CD4-positive, alpha-beta T cell treated with Interleukin-17A for 4 hours (primary cell): Measurements from ENCODE around the gene DEDD2.

Source experiments
- DNase-seq: peaks from one replicate; pipeline ENCODE4 v3.0.0-alpha.2; 2020; ENCODE audit warnings: mixed read lengths

Gene DEDD2

DNA sequence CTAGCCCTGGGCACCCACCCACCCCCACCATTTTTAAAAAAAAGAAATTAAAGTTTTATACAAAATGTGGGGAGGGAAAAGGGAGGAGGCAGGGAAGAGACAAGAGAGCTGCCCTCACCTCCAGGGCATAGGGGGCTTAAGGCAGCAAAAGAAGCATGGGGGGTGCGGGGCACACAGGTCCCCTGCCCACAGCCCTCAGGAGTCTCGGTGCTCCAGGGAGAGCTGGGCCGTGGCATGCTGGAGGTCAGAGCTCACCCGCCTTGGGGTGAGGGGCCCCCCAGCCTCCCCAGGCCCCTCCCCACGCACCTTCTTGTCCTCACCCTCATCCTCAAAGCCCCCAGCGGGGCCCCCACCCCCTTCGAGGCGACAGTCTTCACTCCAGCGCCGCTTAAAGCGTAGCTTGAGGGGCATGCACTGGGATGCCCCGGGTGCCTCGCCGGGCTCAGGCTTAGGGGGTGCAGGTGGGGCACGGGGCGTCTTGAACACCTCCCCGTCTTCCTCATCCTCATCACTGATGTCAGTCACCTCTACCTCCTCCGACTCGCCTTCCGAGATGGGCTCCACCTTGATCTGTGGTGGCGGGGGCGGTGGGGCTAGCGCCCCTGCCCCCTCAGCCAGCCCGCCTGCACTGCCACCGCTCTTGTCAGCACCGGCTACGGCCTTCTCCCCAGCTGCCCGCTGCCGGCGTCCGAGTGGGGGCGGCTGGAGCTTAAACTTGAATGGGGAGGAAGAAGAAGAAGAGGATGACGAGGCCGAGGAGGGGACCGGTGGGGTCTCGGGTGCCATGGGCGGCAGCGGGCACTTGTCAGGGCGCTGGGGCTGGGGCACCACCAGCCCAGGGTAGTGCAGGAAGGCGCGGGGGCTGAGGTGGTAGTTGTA is 31.0 kb upstream of the DEDD2 start:
- DNase-seq = no peak

DNA sequence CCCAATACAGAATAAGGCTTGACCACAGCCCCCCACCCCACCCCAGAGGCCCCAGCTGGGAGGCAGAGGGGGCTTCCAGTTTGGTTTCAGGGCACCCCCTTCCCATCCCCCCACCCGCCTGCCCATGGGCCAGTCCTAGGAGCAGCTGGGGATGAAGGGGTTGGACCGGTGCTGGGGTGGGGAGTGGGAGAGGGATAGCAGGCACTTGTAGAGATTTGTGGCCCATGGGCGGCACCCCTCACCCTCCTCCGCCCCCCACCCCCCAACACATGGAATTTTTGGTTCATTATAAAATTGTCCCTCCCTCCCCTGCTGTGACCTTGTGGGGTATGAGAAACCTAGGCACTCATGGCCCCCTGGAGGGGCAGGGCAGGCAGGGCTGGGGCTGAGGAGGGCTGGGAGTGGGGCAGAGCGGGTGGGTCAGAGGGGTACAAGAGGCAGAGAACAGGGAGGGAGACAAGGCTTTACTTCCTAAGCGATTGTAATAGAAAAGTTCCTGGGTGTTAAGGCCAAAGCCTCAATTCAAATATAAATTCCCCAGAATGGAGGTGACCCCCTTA is 30.2 kb upstream of the DEDD2 start:
- no peak for DNase-seq

DNA sequence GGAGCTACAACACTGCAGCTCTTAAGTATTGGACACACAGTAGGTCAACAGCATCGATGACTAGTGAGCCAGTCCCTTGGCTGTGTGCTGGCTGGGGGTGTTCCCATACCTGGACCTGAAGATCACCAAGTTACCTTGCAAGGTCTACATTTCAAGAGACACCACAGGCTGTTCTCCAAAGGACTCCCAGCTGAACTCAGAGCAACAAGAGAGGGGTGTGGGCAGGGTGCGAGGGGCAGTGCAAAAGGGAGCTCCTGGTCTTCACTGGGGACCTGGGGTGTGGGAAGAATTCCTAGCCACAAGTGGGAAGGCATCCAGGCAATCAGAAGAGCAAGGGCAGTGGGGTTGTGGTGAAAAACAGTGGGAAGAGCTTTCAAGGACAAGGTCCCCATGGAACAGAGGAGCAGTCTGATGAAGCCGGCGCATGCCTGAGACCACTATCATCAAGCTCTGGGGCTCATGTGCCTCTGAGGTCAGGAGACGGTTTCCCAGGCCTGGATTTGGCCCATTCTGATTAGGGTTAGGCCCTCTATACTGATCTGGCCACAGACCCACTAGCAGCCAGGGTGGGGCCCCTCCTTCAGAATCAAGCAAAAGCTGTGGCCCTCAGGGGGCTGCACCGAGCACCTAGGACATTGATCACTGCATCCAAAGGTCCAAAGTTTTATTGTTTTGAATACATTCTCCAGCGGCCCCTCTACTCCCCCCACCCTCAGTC is 29.6 kb upstream of the DEDD2 start:
- DNase-seq = no peak

DNA sequence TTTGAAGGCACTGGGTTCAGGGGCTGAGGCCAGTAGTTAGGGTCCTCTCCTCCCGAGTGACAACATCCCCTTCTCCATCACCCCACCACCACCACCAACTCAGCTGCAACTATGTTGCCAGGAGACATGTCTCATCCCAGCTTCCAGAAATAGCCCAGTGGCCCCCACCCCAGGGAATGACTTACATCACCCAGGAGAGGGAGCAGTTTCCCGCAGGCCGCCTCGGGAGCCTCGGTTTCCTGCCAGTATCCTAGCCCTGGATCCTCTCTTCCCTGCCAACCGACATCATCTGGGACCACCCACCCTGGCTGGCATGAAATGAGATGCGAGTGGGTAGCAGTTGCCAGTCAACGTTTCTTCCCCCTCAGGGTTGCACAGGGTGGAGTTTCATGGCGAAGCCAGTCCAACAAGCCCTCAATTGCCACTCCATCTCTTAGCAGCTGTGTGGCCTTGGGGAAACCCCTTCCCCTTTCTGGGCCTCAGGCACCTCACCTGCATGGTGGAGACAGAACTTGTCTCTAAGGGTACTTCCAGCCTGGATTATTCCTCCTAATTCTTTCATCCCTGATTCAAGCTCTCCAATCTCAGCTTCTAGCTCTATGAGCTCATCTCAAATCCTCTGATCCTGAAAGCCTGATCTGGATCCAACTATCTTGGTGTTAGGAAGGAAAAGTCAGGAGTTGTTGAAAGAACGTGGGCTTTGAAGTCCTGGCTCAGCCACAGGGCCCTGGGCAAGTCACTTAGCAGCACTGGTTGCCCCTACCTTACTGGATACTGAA is 28.9 kb upstream of the DEDD2 start:
- no peak for DNase-seq

DNA sequence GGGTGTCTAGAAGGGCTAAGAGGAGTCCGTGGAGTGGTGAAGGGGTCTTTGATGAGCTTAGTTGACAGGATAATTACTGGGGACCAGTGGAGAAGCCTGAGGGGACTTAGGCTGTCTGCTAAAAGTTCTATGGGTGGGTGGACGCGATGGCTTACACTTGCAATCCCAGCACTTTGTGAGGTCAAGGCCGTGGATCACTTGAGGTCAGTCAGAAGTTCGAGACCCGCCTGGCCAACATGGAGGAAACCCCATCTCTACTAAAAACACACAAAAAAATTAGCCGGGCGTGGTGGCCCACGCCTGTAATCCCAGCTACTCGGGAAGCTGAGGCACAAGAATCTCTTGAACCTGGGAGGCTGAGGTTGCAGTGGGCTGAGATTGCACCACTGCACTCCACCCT is 27.8 kb upstream of the DEDD2 start:
- DNase-seq = no peak

DNA sequence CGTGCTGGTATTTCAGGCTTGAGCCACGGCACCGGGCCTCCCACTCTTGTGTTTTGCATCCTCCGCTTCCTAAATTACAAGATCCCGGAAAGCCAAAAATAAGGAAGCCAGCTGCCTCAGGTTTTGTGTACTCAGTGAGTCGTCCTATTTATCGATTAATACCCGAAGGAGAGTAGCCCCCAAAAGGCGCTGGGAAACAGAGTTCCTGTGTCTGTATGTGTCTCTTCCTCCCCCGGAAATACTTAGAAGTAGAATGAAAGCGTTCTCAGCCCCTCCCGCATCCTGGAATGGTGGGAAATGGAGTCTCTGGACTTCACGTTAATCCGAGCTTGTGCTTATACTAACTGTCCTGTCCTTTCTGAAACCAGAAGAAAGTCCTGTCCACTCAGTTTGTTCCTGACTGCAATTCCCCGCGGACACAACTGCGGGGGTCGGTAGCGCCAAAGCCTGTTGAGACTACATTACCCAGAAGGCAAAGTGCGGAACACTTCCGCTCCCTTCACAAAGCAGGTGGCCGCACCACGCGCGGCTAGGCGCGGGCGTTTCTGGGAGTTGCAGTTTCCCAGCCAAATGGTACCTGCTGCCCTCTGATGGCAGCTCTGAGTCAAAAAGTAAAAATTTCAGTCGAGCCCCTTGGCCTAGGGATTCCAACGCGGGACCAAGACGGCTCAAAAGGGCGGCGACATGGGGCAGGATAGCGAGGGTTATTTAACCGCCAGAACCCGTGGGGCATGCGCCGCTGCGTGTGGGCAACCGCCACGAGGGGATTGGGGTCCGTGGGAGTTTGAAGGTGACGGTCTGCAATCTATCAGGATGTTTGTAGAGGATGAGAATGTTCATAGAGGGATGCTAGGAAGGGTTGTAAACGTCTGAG is 27.1 kb upstream of the DEDD2 start:
- DNase-seq = peak; percentile 91

DNA sequence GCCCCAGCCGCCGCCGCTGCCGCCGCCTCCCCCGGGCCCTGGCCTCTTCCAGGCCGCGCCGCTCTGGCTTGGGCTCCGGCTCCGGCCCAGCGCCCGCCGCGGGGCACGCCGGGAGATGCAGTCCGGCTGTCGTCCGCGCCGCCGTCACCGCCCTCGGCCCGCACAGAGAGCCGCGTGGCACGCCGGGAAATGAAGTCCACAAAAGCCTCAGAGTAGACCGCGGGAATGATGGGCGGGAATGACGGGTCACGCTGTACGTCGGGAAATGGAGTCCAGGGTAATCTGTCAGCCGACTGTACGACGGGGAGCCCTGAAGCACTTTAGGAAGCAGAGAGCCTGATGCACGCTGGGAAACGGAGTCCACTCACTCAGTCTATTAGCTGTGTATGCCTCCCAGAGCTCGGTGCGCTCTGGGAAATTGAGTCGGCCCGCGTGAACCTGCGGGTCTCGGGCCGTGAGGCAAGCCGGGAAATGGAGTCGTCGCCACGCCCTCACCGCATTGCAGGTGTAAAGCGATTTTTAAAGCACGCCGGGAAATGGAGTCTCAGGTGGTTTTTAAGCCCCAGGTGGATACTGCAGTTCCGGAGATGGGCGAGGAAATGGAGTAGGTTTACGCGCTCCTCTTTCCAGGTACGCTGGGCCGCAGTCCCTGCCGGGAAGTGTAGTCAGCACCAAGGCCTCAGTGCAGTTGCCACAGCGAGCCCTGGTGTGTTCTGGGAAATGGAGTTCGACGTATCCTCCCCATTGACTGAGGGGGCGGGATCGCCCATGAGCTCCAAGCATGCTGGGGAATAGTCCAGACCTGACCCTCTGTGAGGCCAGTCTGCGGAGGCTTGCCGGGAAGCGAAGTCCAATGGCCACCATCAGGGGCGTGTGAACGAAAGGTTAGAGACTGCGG is 25.3 kb upstream of the DEDD2 start, which contains the start of gene GSK3A:
Gene GSK3A, minus strand, starts transcription at position 91 of the 898 bp plus-strand sequence. CDS start 137 bp downstream, outside the sequence.
- peak; percentile 95 for DNase-seq

DNA sequence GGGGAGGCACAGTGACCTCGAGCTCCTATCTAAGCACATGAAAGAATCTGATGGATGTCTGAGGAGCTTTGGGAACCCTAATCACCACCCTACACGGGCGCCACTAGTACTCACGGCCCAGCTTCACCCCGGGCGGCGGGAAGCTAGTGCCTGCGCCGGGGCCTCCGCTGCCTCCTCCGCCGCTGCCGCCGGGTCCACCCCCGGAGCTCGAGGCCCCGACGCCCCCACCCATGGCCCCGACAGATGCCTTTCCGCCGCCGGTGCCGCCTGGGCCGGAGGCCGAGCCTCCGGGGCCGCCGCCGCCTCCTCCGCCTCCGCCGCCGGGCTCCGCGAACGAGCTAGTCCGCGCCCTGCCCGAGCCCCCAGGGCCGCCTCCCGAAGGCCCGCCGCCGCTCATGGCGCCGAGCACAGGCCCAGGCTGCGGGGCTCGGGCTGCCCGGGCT is 24.6 kb upstream of the DEDD2 start:
- peak; percentile 41 for DNase-seq

DNA sequence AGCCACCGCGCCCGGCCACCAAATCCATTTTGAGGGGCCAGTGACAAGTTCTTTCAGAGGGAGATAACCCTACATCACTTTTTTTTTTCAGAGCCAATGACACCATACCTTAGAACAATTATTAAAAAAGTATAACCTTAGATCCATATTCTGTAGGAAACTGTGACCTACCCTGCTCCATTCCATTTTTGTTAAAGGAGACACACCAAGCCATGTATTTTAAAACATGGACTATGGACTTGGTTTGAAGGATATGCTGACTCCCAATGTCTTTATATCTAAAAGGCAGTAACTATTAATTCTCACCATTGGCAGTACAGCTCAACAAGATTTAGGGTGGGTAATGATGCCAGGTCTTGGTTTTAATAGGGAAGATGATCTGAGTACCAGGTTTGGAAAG is 23.8 kb upstream of the DEDD2 start:
- DNase-seq = no peak

DNA sequence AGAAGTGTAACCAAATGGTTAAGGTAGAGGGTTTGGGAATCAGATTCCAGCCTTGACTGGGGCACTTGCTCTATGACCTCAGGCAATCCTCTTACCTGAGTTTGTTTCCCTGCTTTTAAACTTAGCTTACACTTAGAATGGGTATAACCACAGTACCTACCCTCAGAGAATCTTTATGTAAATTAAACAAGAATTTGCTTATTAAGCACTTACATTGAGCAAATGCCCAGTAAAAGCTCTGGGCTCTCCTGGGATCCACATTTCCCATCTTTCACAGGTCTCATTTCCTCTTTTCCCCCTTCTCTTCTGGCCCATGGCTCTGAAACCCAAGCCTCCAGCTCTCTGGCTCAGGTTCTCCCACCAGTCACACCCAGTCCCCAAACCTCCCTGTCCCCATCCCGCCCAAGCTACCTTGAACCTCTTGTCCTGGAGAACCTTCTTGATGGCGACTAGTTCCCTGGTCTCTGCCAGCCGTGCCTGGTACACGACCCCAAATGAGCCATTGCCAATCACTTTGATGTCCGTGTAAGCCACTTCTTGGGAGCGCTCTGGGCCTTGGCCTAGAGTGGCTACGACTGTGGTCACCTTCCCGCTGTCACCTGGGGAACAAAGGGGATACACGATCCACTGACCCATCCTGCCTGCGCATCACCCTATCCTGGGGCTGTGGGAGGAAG is 22.2 kb upstream of the DEDD2 start:
- no peak for DNase-seq

DNA sequence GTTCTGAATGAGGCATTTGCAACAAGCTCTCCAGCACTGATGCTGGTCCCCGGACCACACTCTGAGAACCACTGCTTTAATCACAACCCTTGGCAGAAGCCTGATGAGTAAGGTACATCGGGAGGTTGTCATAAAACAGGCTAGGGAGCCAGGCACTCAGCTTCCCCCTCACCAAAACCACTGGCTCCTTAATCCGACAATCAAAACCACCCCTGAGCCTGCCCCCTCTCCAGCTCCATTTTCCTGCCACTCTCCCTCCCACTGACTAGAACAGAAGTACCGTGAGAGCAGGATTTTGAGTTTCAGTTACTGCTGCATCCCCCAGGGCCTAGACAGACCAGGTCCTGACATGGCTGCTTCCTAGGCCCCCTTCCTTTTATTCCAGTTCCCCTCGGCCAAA is 17.7 kb upstream of the DEDD2 start:
- DNase-seq = no peak

DNA sequence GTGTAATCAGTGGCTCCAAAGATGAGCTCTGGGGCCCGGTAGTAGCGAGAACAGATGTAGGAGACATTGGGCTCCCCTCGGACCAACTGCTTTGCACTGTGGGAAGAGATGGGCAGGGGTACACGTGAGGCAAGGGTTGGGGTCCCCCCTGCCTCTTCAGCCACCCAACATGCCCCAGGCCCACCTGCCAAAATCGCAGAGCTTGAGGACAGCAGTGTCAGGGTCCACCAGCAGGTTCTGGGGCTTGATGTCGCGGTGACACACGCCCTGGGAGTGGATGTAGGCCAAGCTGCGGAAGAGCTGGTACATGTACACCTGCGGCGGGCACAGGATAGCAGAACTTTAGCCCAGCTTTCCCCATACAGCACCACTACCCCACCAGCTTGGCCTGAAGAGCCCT is 16.9 kb upstream of the DEDD2 start:
- no peak for DNase-seq

DNA sequence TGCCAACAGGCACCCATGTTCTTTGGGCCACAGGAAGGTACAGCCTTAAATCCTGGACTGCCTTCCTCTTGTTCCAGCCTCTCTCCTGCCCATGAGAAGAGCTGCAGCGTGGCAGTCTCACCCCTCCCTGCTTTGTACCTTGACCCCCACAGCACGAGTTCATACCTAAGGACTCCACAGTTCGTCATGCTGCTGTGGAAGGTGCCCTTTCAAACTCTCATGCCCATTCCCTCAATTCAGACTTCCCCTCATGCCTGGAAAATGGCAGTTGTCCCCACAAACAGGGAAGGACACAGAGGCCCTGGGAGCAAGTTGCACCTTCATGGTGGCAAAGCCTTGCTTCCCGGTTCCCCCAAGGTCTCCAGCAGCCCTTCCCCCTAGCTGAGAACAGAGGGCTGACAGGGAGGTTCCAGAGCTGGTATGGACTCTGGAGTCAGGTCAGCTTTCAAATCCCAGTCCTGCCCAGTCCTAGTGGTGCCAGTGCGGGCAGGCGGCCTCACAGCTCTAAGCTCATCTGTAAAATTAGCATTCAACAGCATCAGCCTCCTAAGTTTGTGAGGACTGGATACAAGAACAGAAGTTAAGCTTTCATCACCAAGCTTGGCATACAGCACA is 16.3 kb upstream of the DEDD2 start:
- no peak for DNase-seq

DNA sequence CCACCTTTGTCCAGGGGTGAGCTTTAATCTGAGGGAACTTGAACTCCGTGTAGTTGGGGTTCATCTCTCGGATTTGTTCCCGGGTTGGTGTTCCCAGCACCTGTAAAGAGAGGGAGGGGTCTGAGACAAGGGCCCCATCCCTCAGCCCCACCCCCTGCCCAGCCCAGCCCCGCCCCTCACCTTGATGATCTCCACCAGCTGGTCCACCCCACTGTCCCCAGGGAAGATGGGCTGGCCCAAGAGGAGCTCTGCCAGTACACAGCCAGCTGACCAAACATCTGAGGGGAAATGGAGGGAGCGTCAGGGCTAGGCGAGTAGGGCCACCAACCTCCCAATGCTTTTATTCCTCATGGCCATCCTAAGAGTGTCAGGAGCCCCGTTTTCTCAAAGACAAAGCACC is 15.6 kb upstream of the DEDD2 start:
- DNase-seq = no peak

DNA sequence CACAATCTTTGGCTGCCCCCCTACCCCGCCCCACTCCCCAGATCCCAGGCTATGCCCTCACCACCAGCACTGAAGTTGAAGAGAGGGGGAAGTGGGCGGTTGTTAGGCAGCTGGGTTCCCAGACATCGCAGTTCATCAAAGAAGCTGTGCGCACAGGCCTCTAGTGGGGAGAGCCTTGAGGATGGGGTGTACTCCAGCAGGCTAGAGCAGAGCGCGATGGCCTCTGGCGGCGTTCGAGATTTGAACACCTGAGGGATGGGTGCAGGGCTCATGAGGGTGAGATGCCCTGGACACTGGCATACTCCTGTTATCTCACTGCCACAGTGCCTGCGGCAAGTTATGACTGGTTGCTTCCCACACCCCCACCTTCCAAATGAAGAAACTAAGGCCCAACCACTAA is 15.0 kb upstream of the DEDD2 start:
- no peak for DNase-seq

DNA sequence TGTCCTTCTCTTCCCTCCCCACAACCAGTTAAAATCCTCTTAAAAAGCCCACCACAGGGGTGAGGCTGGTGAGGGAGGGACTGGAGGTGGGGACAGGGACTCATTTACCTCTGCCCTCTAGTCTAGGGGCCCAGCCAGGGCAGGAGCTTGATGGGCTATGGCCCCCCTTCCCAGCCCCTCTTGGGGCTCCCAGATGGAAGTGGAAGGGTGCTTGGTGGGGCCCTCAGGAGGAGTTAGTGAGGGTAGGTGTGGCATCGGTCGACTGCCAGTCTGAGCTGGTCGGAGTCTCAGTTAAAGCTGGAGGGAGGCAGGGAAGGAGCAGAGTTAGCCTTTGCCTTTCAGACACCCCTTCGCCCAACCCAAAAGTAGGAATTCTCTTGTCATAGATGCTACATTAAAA is 13.1 kb upstream of the DEDD2 start:
- DNase-seq = no peak

DNA sequence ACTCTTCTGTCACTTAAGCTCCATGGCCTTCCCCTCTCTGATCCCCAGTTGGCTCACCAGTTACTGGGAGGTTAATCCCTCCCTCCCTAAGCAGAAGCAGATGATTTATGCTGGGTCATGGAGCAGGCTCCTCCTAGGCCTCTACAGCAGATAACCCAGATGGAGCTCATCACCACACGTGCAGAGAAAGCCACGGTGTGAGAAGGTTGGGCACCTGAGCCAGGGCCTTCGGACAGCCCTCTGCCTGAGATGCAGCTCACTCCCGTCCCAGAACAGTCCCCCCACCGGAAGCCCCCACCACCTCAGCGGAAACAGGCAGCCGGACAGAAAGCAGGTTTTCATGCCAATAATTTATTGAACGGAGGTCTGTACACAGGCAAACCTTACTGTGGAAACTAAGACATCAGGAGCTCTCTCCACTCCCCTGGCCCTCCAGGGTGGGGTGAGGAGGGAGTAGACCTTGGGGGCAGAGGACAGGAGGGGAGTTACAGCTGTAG is 12.4 kb upstream of the DEDD2 start:
- DNase-seq = no peak

DNA sequence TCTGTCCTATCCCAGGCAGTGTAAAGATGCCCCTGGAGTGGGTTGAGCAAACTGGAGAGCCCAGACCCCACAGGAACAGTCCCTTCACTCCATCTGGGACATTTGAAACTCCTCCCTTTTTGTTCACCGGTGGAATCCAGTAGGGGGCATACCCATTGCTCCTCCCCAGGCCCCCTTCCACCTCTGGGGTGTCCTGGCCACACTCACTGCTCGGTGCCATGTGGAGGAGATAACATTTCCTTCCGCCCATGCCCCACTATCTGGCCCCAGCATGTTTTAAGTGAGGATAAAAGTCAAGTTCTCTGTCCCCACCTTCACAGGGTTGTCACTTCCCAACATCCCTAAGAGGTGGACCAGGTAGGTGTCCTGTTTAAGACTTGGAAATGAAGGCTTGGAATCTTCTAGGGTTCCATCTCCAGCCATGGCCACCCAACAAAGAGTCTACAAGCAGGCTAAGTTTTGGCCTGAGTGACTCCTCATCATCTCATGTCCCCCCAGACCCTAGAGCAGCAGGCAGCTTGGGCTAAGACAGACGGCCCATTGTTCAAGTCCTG is 11.9 kb upstream of the DEDD2 start:
- DNase-seq = no peak

DNA sequence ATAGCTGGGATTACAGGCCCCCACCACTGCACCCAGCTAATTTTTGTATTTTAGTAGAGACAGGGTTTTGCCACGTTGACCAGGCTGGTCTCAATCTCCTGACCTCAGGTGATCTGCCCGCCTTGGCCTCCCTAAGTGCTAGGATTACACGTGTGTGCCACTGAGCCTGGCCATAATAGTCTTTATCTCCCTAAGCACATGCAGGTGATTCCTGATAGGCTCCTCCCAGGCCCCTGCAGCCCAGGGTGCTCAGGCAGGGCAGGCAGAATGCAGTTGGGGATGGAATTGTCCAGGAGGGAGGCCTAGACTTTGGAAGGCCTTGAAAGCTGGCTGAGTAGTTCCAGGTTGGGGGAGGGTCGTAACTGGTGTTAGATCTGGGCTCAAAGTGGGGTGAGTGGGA is 11.2 kb upstream of the DEDD2 start:
- no peak for DNase-seq
